Umbilical cord (tissue), 1 donor: ENCODE measurements around the gene APOBEC3G. TPM values are rescaled to one million over a fixed set of nuclear protein-coding genes. Genes with fewer than 3 reads are reported as not detected.

Source experiments
- total RNA-seq: library from RNA; depleted of rRNA; stranded (reverse); fragments of >200 nt; gene quantifications from one replicate; pipeline ENCODE4 v1.2.3, GENCODE V29; 2014; ENCODE audit warnings: low replicate concordance; ENCODE audit not compliant: insufficient read depth

The APOBEC3G gene
- total RNA-seq, 1 donor from 2014 or later = 7.9 TPM

Other genes starting within 250 kb of the APOBEC3G start
- 3.9 TPM for gene NPTXR, start 233.2 kb upstream of the APOBEC3G start, total RNA-seq
- 51.8 TPM for gene CBX6, start 205.1 kb upstream of the APOBEC3G start, total RNA-seq
- 16.6 TPM for gene APOBEC3A, start 119.7 kb upstream of the APOBEC3G start, total RNA-seq
- gene APOBEC3B, start 94.9 kb upstream of the APOBEC3G start, total RNA-seq = not detected
- 4.6 TPM for gene APOBEC3C, start 63.0 kb upstream of the APOBEC3G start, total RNA-seq
- 2.4 TPM for gene APOBEC3D, start 56.1 kb upstream of the APOBEC3G start, total RNA-seq
- 1.7 TPM for gene APOBEC3F, start 36.4 kb upstream of the APOBEC3G start, total RNA-seq
- gene APOBEC3H, start 20.0 kb downstream of the APOBEC3G start, total RNA-seq = not detected
- 10.4 TPM for gene CBX7, start 75.4 kb downstream of the APOBEC3G start, total RNA-seq
- 4.8 TPM for gene PDGFB, start 167.7 kb downstream of the APOBEC3G start, total RNA-seq
- gene RPL3, start 242.3 kb downstream of the APOBEC3G start, total RNA-seq = 2,339 TPM